GM12878 (cell line): Measurements from ENCODE around the gene PAX3. TPM values are rescaled to one million over a fixed set of nuclear protein-coding genes. Genes with fewer than 3 reads are reported as not detected.

Experiments
- ATAC-seq: fragments of 200-7000 bp; cut with Tn5 transposase; 3 replicates; pipeline ENCODE4 v1.9.1; 2020; ENCODE audit warnings: mild to moderate bottlenecking, moderate library complexity
- BruUV-seq: library from RNA; stranded (reverse); fragments of 400-500 nt; replicated peaks from 2 replicates; lab custom pipeline; 2021; lab: Mats Ljungman, UMichigan
- CTCF ChIA-PET: fragments of 300-600 bp; sonication (Branson Sonifier 250); formaldehyde crosslinking; extraction: SDS; loops from one replicate; lab custom pipeline; 2021; ENCODE audit warnings: inconsistent platforms; lab: Yijun Ruan, JAX
- POLR2A ChIA-PET: fragments of 350-600 bp; formaldehyde crosslinking; extraction: SDS; loops from one replicate; lab custom pipeline; 2021; ENCODE audit warnings: inconsistent platforms; lab: Charles Lee
- RAD21 ChIA-PET: fragments of 300-600 bp; sonication (Branson Sonifier 250); formaldehyde crosslinking; loops from one replicate; lab custom pipeline; 2023; ENCODE audit warnings: antibody characterized with exemption; ENCODE audit not compliant: unreplicated experiment; lab: Charles Lee
- SMC1A ChIA-PET: fragments of 300-600 bp; sonication (Branson Sonifier 250); formaldehyde crosslinking; loops from one replicate; lab custom pipeline; 2023; ENCODE audit not compliant: unreplicated experiment, uncharacterized antibody; lab: Charles Lee
- DNase-seq: peaks from one replicate; pipeline ENCODE4 v3.0.0-alpha.2; 2011; ENCODE audit warnings: low read depth, low spot score
- FAIRE-seq: peaks from 3 replicates; lab custom pipeline; 2011; peaks lifted over from hg19 to GRCh38; lab: Jason Lieb, UNC
- H2AFZ ChIP-seq: 2 replicates; pipeline ENCODE4 v1.6.0; 2011; ENCODE audit warnings: low read depth, low read length, control low read depth; ENCODE audit not compliant: control insufficient read depth
- H3K27ac ChIP-seq: 2 replicates; pipeline ENCODE4 v1.5.1; 2011; ENCODE audit warnings: control low read depth; ENCODE audit not compliant: control insufficient read depth, insufficient read depth
- H3K27me3 ChIP-seq, 2 experiments: replicated peaks in 1 of 2; 2 replicates each; pipeline versions ENCODE4 v1.6.0 to v1.6.1; 2011; ENCODE audit warnings: low read length in 1 of 2; ENCODE audit not compliant: control insufficient read depth in 2 of 2, insufficient read depth in 2 of 2
- H3K36me3 ChIP-seq, 2 experiments: 2 replicates each; pipeline ENCODE4 v1.5.1; 2011; ENCODE audit warnings: low read length in 1 of 2; ENCODE audit not compliant: control insufficient read depth in 2 of 2, insufficient read depth in 2 of 2
- H3K4me1 ChIP-seq: 2 replicates; pipeline ENCODE4 v1.6.1; 2011; ENCODE audit warnings: mild to moderate bottlenecking, low read length, moderate library complexity, mixed read lengths; ENCODE audit not compliant: control insufficient read depth, insufficient read depth
- H3K4me2 ChIP-seq: 2 replicates; pipeline ENCODE4 v1.6.0; 2011; ENCODE audit warnings: control low read depth; ENCODE audit not compliant: control insufficient read depth, insufficient read depth
- H3K4me3 ChIP-seq: fragments of 200-600 bp; sonication (generic); 2 replicates; pipeline ENCODE4 v1.5.1; 2016
- H3K79me2 ChIP-seq: 2 replicates; pipeline ENCODE4 v1.6.0; 2011; ENCODE audit warnings: low read length; ENCODE audit not compliant: control insufficient read depth, insufficient read depth
- H3K9ac ChIP-seq: 2 replicates; pipeline ENCODE4 v1.8.0; 2011; ENCODE audit warnings: low read length, control low read depth, mixed read lengths; ENCODE audit not compliant: control insufficient read depth, insufficient read depth
- H3K9me3 ChIP-seq: replicated peaks from 3 replicates; pipeline ENCODE4 v1.5.1; 2011; ENCODE audit warnings: mild to moderate bottlenecking, low read length; ENCODE audit not compliant: control insufficient read depth, insufficient read depth
- H4K20me1 ChIP-seq: 2 replicates; pipeline ENCODE4 v1.6.0; 2011; ENCODE audit not compliant: control insufficient read depth, insufficient read depth
- CBX3 ChIP-seq: fragments of 200-600 bp; sonication (generic); IDR thresholded peaks from 2 replicates; pipeline ENCODE4 v1.6.1; 2016; ENCODE audit warnings: low read depth, borderline replicate concordance
- EED ChIP-seq: sonication (generic); IDR thresholded peaks from 2 replicates; pipeline ENCODE4 v1.6.1; 2016; ENCODE audit warnings: antibody characterized with exemption, low read depth
- ELK1 ChIP-seq: IDR thresholded peaks from 2 replicates; pipeline ENCODE4 v1.6.1; 2012; ENCODE audit warnings: low read depth, low read length, improper control_type of control experiment
- EP300 ChIP-seq, 2 experiments: fragments of 150-350 bp in 1 of 2; IDR thresholded peaks; 2 replicates each; pipeline ENCODE4 v1.6.1; 2011 to 2012; ENCODE audit warnings: low read depth in 2 of 2, low read length in 2 of 2, borderline replicate concordance in 1 of 2, improper control_type of control experiment in 1 of 2, inconsistent platforms in 1 of 2; ENCODE audit not compliant: control insufficient read depth in 1 of 2
- GABPA ChIP-seq: IDR thresholded peaks from 2 replicates; pipeline ENCODE4 v1.6.1; 2014; ENCODE audit warnings: antibody characterized with exemption, low read depth, mild to moderate bottlenecking, inconsistent platforms
- KDM1A ChIP-seq: fragments of 200-600 bp; sonication (generic); IDR thresholded peaks from 2 replicates; pipeline ENCODE4 v1.6.1; 2016; ENCODE audit warnings: borderline replicate concordance
- LARP7 ChIP-seq: fragments of 450-650 bp; IDR thresholded peaks from 2 replicates; pipeline ENCODE4 v1.6.1; 2017; ENCODE audit warnings: mild to moderate bottlenecking
- MLLT1 ChIP-seq: fragments of 450-650 bp; IDR thresholded peaks from 2 replicates; pipeline ENCODE4 v1.6.1; 2016; ENCODE audit warnings: mild to moderate bottlenecking
- MXI1 ChIP-seq: fragments of 150-350 bp; IDR thresholded peaks from 2 replicates; pipeline ENCODE4 v1.6.1; 2011; ENCODE audit warnings: low read depth, mild to moderate bottlenecking, inconsistent platforms, low read length, improper control_type of control experiment
- MYB ChIP-seq: fragments of 150-350 bp; IDR thresholded peaks from 2 replicates; pipeline ENCODE4 v1.6.1; 2014; ENCODE audit warnings: mild to moderate bottlenecking, low read depth, low read length, borderline replicate concordance
- SMAD5 ChIP-seq: IDR thresholded peaks from 2 replicates; pipeline ENCODE4 v1.6.1; 2016; ENCODE audit warnings: antibody characterized with exemption, low read depth
- STAT1 ChIP-seq: fragments of 450-650 bp; conservative IDR thresholded peaks from 2 replicates; pipeline ENCODE4 v1.6.1; 2014; ENCODE audit warnings: antibody characterized with exemption, mild to moderate bottlenecking
- ZBED1 ChIP-seq: IDR thresholded peaks from 2 replicates; pipeline ENCODE4 v1.6.1; 2016; ENCODE audit warnings: borderline replicate concordance
- ZNF384 ChIP-seq: IDR thresholded peaks from 2 replicates; pipeline ENCODE4 v1.6.1; 2012; ENCODE audit warnings: low read depth, mild to moderate bottlenecking, low read length, improper control_type of control experiment, borderline replicate concordance
- ZNF622 ChIP-seq: fragments of 450-650 bp; IDR thresholded peaks from 2 replicates; pipeline ENCODE4 v1.6.1; 2017; ENCODE audit warnings: mild to moderate bottlenecking, inconsistent platforms
- ZSCAN29 ChIP-seq: fragments of 450-650 bp; IDR thresholded peaks from 2 replicates; pipeline ENCODE4 v1.6.1; 2017; ENCODE audit warnings: mild to moderate bottlenecking, moderate library complexity
- WGBS: methylation state at CpG from one replicate; pipeline ENCODE4 v1.1.6; 2016; ENCODE audit warnings: low lambda C conversion rate; ENCODE audit not compliant: insufficient replicate concordance, insufficient coverage; ENCODE audit errors: missing lambda C conversion rate; 5-methylcytosine and 5-hydroxymethylcytosine counted together
- in situ Hi-C: fragments of 300-500 bp; cut with MboI; formaldehyde crosslinking; loops from 9 replicates; pipeline ENCODE4 v1.14.3; 2018; ENCODE audit warnings: mixed read lengths
- intact Hi-C: fragments of 100-400 bp; cut with micrococcal nuclease; formaldehyde crosslinking; loops from one replicate; pipeline ENCODE4 v1.14.2; 2022; ENCODE audit not compliant: unreplicated experiment
- polyA plus RNA-seq, 11 experiments: library from polyadenylated mRNA; depleted of rRNA in 4 of 11; unstranded in 6 of 11; stranded (reverse) in 5 of 11; fragments of >200 nt; fragmentation: Nextera tagmentation in 4 of 11; fragmentation: Illumina TruSeq in 1 of 11; extraction: Ambion mirVana in 4 of 11; extraction: Trizol in 1 of 11; gene quantifications; 1 replicate in 1 of 11; 2 replicates in 10 of 11; pipeline versions ENCODE4 v1.2.1 to v1.2.3, GENCODE V29; 2011 to 2016; ENCODE audit warnings: inconsistent platforms in 2 of 11, missing spikeins in 2 of 11, low read depth in 1 of 11
- total RNA-seq, 4 experiments: library from RNA; depleted of rRNA in 3 of 4; stranded (reverse); fragments of >200 nt in 3 of 4; fragmentation: Illumina TruSeq in 1 of 4; extraction: Trizol in 1 of 4; gene quantifications; 2 replicates each; pipeline versions ENCODE4 v1.2.1 to v1.2.3, GENCODE V29; 2013 to 2021
- TF ChIP-seq, protein P1 (sequence below): fragments of 450-650 bp; IDR thresholded peaks from 2 replicates; pipeline ENCODE4 v1.6.1; 2018; ENCODE audit warnings: borderline replicate concordance, mild to moderate bottlenecking; ENCODE audit not compliant: partially characterized antibody
- TF ChIP-seq, protein P2 (sequence below): fragments of 450-650 bp; IDR thresholded peaks from 2 replicates; pipeline ENCODE4 v1.6.1; 2017; ENCODE audit warnings: mild to moderate bottlenecking

The PAX3 gene
- total and polyA plus RNA-seq, 10 of the 15 experiments (the other 5 are each of a cell fraction or from before 2014, with no cell fraction given), result not detected

DNA sequence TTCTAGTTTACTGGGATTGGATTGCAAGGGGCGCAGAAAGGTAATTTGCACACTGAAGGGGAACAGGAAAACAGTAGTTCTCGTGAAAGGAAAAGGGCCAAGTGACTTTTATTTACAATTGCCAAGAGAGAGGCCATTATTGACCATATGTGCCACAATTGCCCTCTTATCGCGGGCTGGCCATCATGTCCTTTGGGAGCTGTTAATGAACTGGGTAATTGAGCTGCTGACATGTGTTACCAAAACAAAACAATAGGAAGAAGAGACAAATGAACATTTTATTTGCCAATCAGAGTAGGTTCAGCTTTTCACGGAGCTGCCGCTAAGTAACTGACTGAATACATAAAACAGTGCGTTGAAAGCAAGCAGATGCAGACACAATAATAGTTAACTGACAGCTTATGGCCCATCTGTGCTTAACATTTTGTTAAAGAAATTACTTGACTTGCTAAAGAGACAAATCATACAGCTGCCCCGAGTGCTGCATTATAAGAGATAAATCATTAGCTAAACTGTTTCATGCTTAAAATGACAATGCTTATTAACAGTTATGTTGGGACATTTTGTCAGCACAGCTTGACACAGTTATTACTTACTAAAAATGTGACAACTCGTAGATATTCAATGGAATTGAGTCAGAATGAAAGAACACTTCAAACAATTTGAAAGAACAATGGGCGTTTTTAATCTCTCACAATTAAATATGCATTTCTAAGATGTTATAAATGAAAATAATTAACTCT, 57.5 kb downstream of the PAX3 start:
- H3K27me3 ChIP-seq, result peaks cover 4 to 13% of the 10 kb centered on the region in 2 experiments
- WGBS, result 5% methylated on average over 10 of the region's 10 CpGs

More for the DNA sequence above, 57.5 kb downstream of the PAX3 start:
- no peaks in the 10 kb centered on the region for H3K79me2 ChIP-seq
- intact Hi-C loops, result no loop called here
- DNase-seq, result no peak
- no peak overlapping the region for H3K27ac ChIP-seq
- CTCF ChIA-PET, result no interaction called here
- H3K4me2 ChIP-seq, result no peak overlapping the region
- no peak overlapping the region for H3K9ac ChIP-seq
- TF ChIP-seq ZNF622, result no peak
- TF ChIP-seq MLLT1, result no peak
- TF ChIP-seq LARP7, result no peak
- TF ChIP-seq, protein P1, sequence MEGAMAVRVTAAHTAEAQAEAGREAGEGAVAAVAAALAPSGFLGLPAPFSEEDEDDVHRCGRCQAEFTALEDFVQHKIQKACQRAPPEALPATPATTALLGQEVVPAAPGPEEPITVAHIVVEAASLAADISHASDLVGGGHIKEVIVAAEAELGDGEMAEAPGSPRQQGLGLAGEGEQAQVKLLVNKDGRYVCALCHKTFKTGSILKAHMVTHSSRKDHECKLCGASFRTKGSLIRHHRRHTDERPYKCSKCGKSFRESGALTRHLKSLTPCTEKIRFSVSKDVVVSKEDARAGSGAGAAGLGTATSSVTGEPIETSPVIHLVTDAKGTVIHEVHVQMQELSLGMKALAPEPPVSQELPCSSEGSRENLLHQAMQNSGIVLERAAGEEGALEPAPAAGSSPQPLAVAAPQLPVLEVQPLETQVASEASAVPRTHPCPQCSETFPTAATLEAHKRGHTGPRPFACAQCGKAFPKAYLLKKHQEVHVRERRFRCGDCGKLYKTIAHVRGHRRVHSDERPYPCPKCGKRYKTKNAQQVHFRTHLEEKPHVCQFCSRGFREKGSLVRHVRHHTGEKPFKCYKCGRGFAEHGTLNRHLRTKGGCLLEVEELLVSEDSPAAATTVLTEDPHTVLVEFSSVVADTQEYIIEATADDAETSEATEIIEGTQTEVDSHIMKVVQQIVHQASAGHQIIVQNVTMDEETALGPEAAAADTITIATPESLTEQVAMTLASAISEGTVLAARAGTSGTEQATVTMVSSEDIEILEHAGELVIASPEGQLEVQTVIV, result no peak
- TF ChIP-seq, protein P2, sequence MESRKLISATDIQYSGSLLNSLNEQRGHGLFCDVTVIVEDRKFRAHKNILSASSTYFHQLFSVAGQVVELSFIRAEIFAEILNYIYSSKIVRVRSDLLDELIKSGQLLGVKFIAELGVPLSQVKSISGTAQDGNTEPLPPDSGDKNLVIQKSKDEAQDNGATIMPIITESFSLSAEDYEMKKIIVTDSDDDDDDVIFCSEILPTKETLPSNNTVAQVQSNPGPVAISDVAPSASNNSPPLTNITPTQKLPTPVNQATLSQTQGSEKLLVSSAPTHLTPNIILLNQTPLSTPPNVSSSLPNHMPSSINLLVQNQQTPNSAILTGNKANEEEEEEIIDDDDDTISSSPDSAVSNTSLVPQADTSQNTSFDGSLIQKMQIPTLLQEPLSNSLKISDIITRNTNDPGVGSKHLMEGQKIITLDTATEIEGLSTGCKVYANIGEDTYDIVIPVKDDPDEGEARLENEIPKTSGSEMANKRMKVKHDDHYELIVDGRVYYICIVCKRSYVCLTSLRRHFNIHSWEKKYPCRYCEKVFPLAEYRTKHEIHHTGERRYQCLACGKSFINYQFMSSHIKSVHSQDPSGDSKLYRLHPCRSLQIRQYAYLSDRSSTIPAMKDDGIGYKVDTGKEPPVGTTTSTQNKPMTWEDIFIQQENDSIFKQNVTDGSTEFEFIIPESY, result no peak
- TF ChIP-seq EED, result no peak
- TF ChIP-seq STAT1, result no peak
- no peak for TF ChIP-seq GABPA
- TF ChIP-seq ZNF384, result no peak
- no peak for TF ChIP-seq ZSCAN29
- no peak for TF ChIP-seq MYB
- TF ChIP-seq MXI1, result no peak
- TF ChIP-seq KDM1A, result no peak
- no peak for TF ChIP-seq EP300 (IDR thresholded peaks at IDR 0.05; ENCODE audit: borderline replicate concordance in 1 of 2, control insufficient read depth in 1 of 2, low read depth in 2 of 2, low read length in 2 of 2)
- TF ChIP-seq CBX3, result no peak
- TF ChIP-seq SMAD5, result no peak
- TF ChIP-seq ELK1, result no peak
- TF ChIP-seq ZBED1, result no peak
- TF ChIP-seq, all 136 proteins: peak for 0
- Histone ChIP-seq H3K4me3 (no peak overlapping the region), H3K9me3 (no peaks in the 10 kb centered on the region), H2AFZ (no peak overlapping the region), H4K20me1 (no peaks in the 10 kb centered on the region), H3K36me3 (no peaks in the 10 kb centered on the region), H3K4me1 (no peaks in the 10 kb centered on the region)
- ChIA-PET POLR2A (no interaction called here), RAD21 (no interaction called here), SMC1A (no interaction called here)
- no peak for FAIRE-seq
- no TSS peak for BruUV-seq
- peak; percentile 55 for ATAC-seq
- in situ Hi-C loops, result no loop called here
